GM10847 (cell line): ENCODE results near the gene MEIKIN.

Experiments
- POLR2A ChIP-seq: IDR thresholded peaks from 2 replicates; pipeline ENCODE4 v1.6.1; 2011; ENCODE audit not compliant: insufficient read length; ENCODE audit errors: extremely low read depth

MEIKIN gene

GRCh38 chr5:131945551-131946168 is at the start of gene MEIKIN:
Gene MEIKIN (minus strand): TSS chr5:131945663. CDS start chr5:131945505, 158 bp downstream.
- no peak for TF ChIP-seq POLR2A

GRCh38 chr5:131994533-131995226 is 49.2 kb upstream of the MEIKIN start:
- TF ChIP-seq POLR2A = no peak

- no peak for TF ChIP-seq POLR2A
Observed at GRCh38 chr5:131994090-131994489, 48.6 kb upstream of the MEIKIN start.

- TF ChIP-seq POLR2A = no peak
Observed at GRCh38 chr5:131993676-131994075, 48.2 kb upstream of the MEIKIN start.

- no peak for TF ChIP-seq POLR2A
Observed at GRCh38 chr5:131992370-131992769, 46.9 kb upstream of the MEIKIN start.

- no peak for TF ChIP-seq POLR2A
Observed at GRCh38 chr5:131991593-131992324, 46.3 kb upstream of the MEIKIN start.

- TF ChIP-seq POLR2A = no peak
Observed at GRCh38 chr5:131990716-131991115, 45.3 kb upstream of the MEIKIN start.

GRCh38 chr5:131988601-131989000 is 43.1 kb upstream of the MEIKIN start:
- TF ChIP-seq POLR2A = no peak

GRCh38 chr5:131987251-131987650 is 41.8 kb upstream of the MEIKIN start:
- TF ChIP-seq POLR2A = no peak

GRCh38 chr5:131986161-131986912 is 40.9 kb upstream of the MEIKIN start:
- TF ChIP-seq POLR2A = no peak

GRCh38 chr5:131984956-131985665 is 39.6 kb upstream of the MEIKIN start:
- no peak for TF ChIP-seq POLR2A

- TF ChIP-seq POLR2A = no peak
Observed at GRCh38 chr5:131983244-131983771, 37.8 kb upstream of the MEIKIN start.

- TF ChIP-seq POLR2A = no peak
Observed at GRCh38 chr5:131981516-131981915, 36.1 kb upstream of the MEIKIN start.

- no peak for TF ChIP-seq POLR2A
Observed at GRCh38 chr5:131980696-131981095, 35.2 kb upstream of the MEIKIN start.

GRCh38 chr5:131979816-131980215 is 34.4 kb upstream of the MEIKIN start:
- TF ChIP-seq POLR2A = no peak

GRCh38 chr5:131977212-131977604 is 31.7 kb upstream of the MEIKIN start:
- no peak for TF ChIP-seq POLR2A
